ENCODE results near the gene SRRM5.

DNA sequence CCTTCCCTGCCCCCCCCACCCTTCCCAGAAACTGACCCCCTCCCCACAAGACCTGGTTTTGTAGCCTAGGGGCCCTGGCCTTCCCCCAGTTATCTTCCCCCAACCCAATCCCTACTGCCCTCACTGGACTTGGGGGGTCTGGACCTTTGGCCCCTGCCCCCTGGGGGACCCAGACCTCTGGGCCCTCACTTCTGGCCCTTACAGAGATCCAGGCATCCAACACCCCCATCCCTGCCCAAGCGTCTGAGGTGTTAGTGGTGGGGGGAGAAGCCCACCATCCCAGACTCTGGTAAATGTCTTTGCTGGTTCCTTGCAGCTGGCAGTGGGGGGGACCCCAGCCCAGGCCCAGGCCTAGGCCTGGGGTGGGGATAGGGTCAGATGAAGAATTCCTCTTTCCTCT, 11.1 kb downstream of the SRRM5 start:
- TF ChIP-seq, protein P1, sequence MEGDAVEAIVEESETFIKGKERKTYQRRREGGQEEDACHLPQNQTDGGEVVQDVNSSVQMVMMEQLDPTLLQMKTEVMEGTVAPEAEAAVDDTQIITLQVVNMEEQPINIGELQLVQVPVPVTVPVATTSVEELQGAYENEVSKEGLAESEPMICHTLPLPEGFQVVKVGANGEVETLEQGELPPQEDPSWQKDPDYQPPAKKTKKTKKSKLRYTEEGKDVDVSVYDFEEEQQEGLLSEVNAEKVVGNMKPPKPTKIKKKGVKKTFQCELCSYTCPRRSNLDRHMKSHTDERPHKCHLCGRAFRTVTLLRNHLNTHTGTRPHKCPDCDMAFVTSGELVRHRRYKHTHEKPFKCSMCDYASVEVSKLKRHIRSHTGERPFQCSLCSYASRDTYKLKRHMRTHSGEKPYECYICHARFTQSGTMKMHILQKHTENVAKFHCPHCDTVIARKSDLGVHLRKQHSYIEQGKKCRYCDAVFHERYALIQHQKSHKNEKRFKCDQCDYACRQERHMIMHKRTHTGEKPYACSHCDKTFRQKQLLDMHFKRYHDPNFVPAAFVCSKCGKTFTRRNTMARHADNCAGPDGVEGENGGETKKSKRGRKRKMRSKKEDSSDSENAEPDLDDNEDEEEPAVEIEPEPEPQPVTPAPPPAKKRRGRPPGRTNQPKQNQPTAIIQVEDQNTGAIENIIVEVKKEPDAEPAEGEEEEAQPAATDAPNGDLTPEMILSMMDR (IDR thresholded peaks at IDR 0.05): no peak
- TF ChIP-seq POLR2AphosphoS5 (IDR thresholded peaks at IDR 0.05): no peak

Measured in stomach (tissue), 4 donors.